HepG2 (cell line): ENCODE data around the gene FOXD3.

Experiments
- CBX1 ChIP-seq: IDR thresholded peaks from one replicate; pipeline ENCODE4 v1.6.1; 2016; ENCODE audit warnings: antibody characterized with exemption, low read depth
- CREB1 ChIP-seq, 2 experiments: fragments of 450-650 bp in 1 of 2; IDR thresholded peaks; 2 replicates each; pipeline ENCODE4 v1.6.1; 2016 to 2017; ENCODE audit warnings: control low read depth in 1 of 2, mild to moderate bottlenecking in 1 of 2, missing compliant biosample characterization in 1 of 2, missing genetic modification characterization in 1 of 2
- CTCF ChIP-seq: sonication (generic); formaldehyde crosslinking; IDR thresholded peaks from 2 replicates; pipeline ENCODE4 v1.5.0; 2020; ENCODE audit warnings: mild to moderate bottlenecking, missing genetic modification reagents, moderate library complexity
- PTBP1 ChIP-seq: fragments of 200-400 bp; formaldehyde crosslinking; IDR thresholded peaks from 2 replicates; pipeline ENCODE4 v1.6.1; 2018; ENCODE audit warnings: low read length, low read depth; ENCODE audit not compliant: poor library complexity, severe bottlenecking
- RBAK ChIP-seq: sonication (generic); formaldehyde crosslinking; IDR thresholded peaks from 2 replicates; pipeline ENCODE4 v1.5.1; 2020; ENCODE audit warnings: mild to moderate bottlenecking, missing genetic modification reagents
- TARDBP ChIP-seq: sonication (generic); formaldehyde crosslinking; IDR thresholded peaks from 2 replicates; pipeline ENCODE4 v1.8.0; 2022; ENCODE audit warnings: mild to moderate bottlenecking, missing genetic modification reagents
- ZBTB43 ChIP-seq: sonication (generic); formaldehyde crosslinking; conservative IDR thresholded peaks from 2 replicates; pipeline ENCODE4 v1.4.0; 2020; ENCODE audit warnings: missing genetic modification reagents
- ZNF550 ChIP-seq: sonication (generic); formaldehyde crosslinking; IDR thresholded peaks from 2 replicates; pipeline ENCODE4 v1.4.0; 2020; ENCODE audit warnings: mild to moderate bottlenecking, missing genetic modification reagents, borderline replicate concordance
- ZNF780A ChIP-seq: sonication (generic); formaldehyde crosslinking; IDR thresholded peaks from 2 replicates; pipeline ENCODE4 v1.8.0; 2022; ENCODE audit warnings: mild to moderate bottlenecking, missing genetic modification reagents, moderate library complexity

GRCh38 chr1:63343922-63344321 is 21.6 kb downstream of the FOXD3 start:
- TF ChIP-seq CREB1 (IDR thresholded peaks at IDR 0.05) (no peak), CREB1 (CRISPR knock-in tag; IDR thresholded peaks at IDR 0.05) (no peak), ZBTB43 (CRISPR knock-in tag) (no peak), CTCF (CRISPR knock-in tag) (no peak), ZNF780A (CRISPR knock-in tag) (no peak), RBAK (CRISPR knock-in tag) (no peak), ZNF550 (CRISPR knock-in tag) (no peak), PTBP1 (no peak), CBX1 (no peak), TARDBP (CRISPR knock-in tag) (no peak)
